HCT116 (cell line): ENCODE data around the gene TAS2R60. TPM values are rescaled to one million over a fixed set of nuclear protein-coding genes. Genes with fewer than 3 reads are reported as not detected.

Experiments used
- ATAC-seq: fragments of 200-7000 bp; cut with Tn5 transposase; 2 replicates; pipeline ENCODE4 v1.9.1; 2020; ENCODE audit warnings: mild to moderate bottlenecking, moderate library complexity
- BruUV-seq: library from RNA; stranded (reverse); fragments of 400-500 nt; replicated peaks from 2 replicates; lab custom pipeline; 2021; lab: Mats Ljungman, UMichigan
- CTCF ChIA-PET: fragments of 300-600 bp; sonication (Branson Sonifier 250); formaldehyde crosslinking; loops from one replicate; lab custom pipeline; 2021; ENCODE audit warnings: antibody characterized with exemption; lab: Charles Lee
- POLR2A ChIA-PET: fragments of 300-600, 350-600 bp; sonication (Branson Sonifier 250); formaldehyde crosslinking; loops from one replicate; lab custom pipeline; 2021; ENCODE audit warnings: antibody characterized with exemption; lab: Charles Lee
- RAD21 ChIA-PET, 2 experiments: fragments of 300-600 bp; sonication (Branson Sonifier 250); formaldehyde crosslinking; loops; one replicate each; lab custom pipeline; 2023; ENCODE audit warnings: low total read pairs in 2 of 2; ENCODE audit not compliant: uncharacterized antibody in 2 of 2, unreplicated experiment in 2 of 2, low non-redundant PET in 1 of 2; lab: Charles Lee
- DNase-seq: peaks from one replicate; pipeline ENCODE4 v3.0.0-alpha.2; 2010; ENCODE audit warnings: low read depth, low spot score
- H2AFZ ChIP-seq: fragments of 200-600 bp; shearing (Covaris generic), sonication (generic); 2 replicates; pipeline ENCODE4 v1.6.1; 2017; ENCODE audit warnings: low read depth, mixed run types, mixed read lengths, antibody characterized with exemption, low read length; ENCODE audit not compliant: poor library complexity, severe bottlenecking
- H3K27ac ChIP-seq: 2 replicates; pipeline ENCODE4 v1.5.1; 2012; ENCODE audit warnings: low read depth, low read length
- H3K27me3 ChIP-seq: fragments of 200-600 bp; sonication (generic); 2 replicates; pipeline ENCODE4 v1.6.1; 2016; ENCODE audit warnings: mixed run types, low read length, mixed read lengths; ENCODE audit not compliant: insufficient read depth
- H3K36me3 ChIP-seq, 2 experiments: fragments of 200-500 bp in 1 of 2; fragments of 200-600 bp in 1 of 2; sonication (Bioruptor generic) in 1 of 2; sonication (generic) in 1 of 2; 2 replicates each; pipeline versions ENCODE4 v1.5.1 to v1.6.1; 2014 to 2016; ENCODE audit warnings: low read length in 2 of 2, inconsistent platforms in 1 of 2, mixed read lengths in 1 of 2, mixed run types in 1 of 2; ENCODE audit not compliant: insufficient read depth in 2 of 2, control insufficient read depth in 1 of 2
- H3K4me1 ChIP-seq, 2 experiments: fragments of 200-600 bp in 1 of 2; sonication (generic) in 1 of 2; 2 replicates each; pipeline versions ENCODE4 v1.5.1 to v1.6.1; 2012 to 2017; ENCODE audit warnings: low read length in 2 of 2, inconsistent platforms in 1 of 2, mild to moderate bottlenecking in 1 of 2, mixed read lengths in 1 of 2, mixed run types in 1 of 2, moderate library complexity in 1 of 2; ENCODE audit not compliant: insufficient read depth in 2 of 2, control insufficient read depth in 1 of 2
- H3K4me2 ChIP-seq: fragments of 200-600 bp; sonication (generic); 2 replicates; pipeline ENCODE4 v1.6.1; 2017; ENCODE audit warnings: mixed run types, low read length, mixed read lengths
- H3K4me3 ChIP-seq, 2 experiments: fragments of 200-600 bp in 1 of 2; sonication (generic) in 1 of 2; replicated peaks in 1 of 2; 2 replicates each; pipeline ENCODE4 v1.5.1; 2011 to 2016; ENCODE audit warnings: low read length in 2 of 2, control low read depth in 1 of 2, low read depth in 1 of 2, mild to moderate bottlenecking in 1 of 2, mixed read lengths in 1 of 2, mixed run types in 1 of 2
- H3K79me2 ChIP-seq: fragments of 200-600 bp; sonication (generic); 2 replicates; pipeline ENCODE4 v1.6.1; 2017; ENCODE audit warnings: mild to moderate bottlenecking, mixed run types, low read length, moderate library complexity, mixed read lengths; ENCODE audit not compliant: insufficient read depth
- H3K9ac ChIP-seq: fragments of 200-600 bp; sonication (generic); 2 replicates; pipeline ENCODE4 v1.6.1; 2016; ENCODE audit warnings: low read length, mixed read lengths
- H3K9me2 ChIP-seq: fragments of 200-600 bp; sonication (generic), shearing (Covaris generic); 2 replicates; pipeline ENCODE4 v1.6.1; 2017; ENCODE audit warnings: mixed run types, mild to moderate bottlenecking, moderate library complexity; ENCODE audit not compliant: insufficient read depth
- H3K9me3 ChIP-seq, 2 experiments: fragments of 200-500 bp in 1 of 2; fragments of 200-600 bp in 1 of 2; sonication (Bioruptor generic) in 1 of 2; sonication (generic) in 1 of 2; 2 replicates each; pipeline ENCODE4 v1.6.1; 2014 to 2017; ENCODE audit warnings: low read length in 2 of 2, mixed read lengths in 2 of 2, inconsistent platforms in 1 of 2, low read depth in 1 of 2, mild to moderate bottlenecking in 1 of 2, mixed run types in 1 of 2, moderate library complexity in 1 of 2; ENCODE audit not compliant: control insufficient read depth in 1 of 2, insufficient read depth in 1 of 2
- H4K20me1 ChIP-seq: fragments of 200-600 bp; sonication (generic), shearing (Covaris generic); 2 replicates; pipeline ENCODE4 v1.6.1; 2017; ENCODE audit warnings: mixed run types, mild to moderate bottlenecking, moderate library complexity; ENCODE audit not compliant: insufficient read depth
- EGR1 ChIP-seq: IDR thresholded peaks from 2 replicates; pipeline ENCODE4 v1.6.1; 2012; ENCODE audit warnings: low read depth
- EZH2 ChIP-seq: fragments of 200-600 bp; sonication (generic); IDR thresholded peaks from 2 replicates; pipeline ENCODE4 v1.6.1; 2017; ENCODE audit warnings: antibody characterized with exemption, mixed run types
- FOSL1 ChIP-seq: IDR thresholded peaks from 2 replicates; pipeline ENCODE4 v1.6.1; 2012; ENCODE audit warnings: low read depth
- JUND ChIP-seq: IDR thresholded peaks from 2 replicates; pipeline ENCODE4 v1.6.1; 2012
- POLR2AphosphoS5 ChIP-seq: IDR thresholded peaks from 2 replicates; pipeline ENCODE4 v1.6.1; 2011; ENCODE audit warnings: mild to moderate bottlenecking, low read depth, low read length, moderate library complexity
- SIN3A ChIP-seq: IDR thresholded peaks from 2 replicates; pipeline ENCODE4 v1.6.1; 2012; ENCODE audit warnings: low read depth
- SP1 ChIP-seq: IDR thresholded peaks from 2 replicates; pipeline ENCODE4 v1.6.1; 2012; ENCODE audit warnings: low read depth
- SRF ChIP-seq: IDR thresholded peaks from 2 replicates; pipeline ENCODE4 v1.6.1; 2012; ENCODE audit warnings: low read depth
- TCF7L2 ChIP-seq: IDR thresholded peaks from 2 replicates; pipeline ENCODE4 v1.7.0; 2011; ENCODE audit warnings: borderline replicate concordance, inconsistent platforms; ENCODE audit not compliant: insufficient read depth, insufficient read length; ENCODE audit errors: extremely low read depth
- ZNF274 ChIP-seq: fragments of 200-500 bp; sonication (Bioruptor generic); IDR thresholded peaks from 2 replicates; pipeline ENCODE4 v1.6.1; 2014; ENCODE audit warnings: mild to moderate bottlenecking, low read depth, low read length, inconsistent platforms
- intact Hi-C: fragments of 100-400 bp; cut with micrococcal nuclease; formaldehyde crosslinking; loops from 2 replicates; pipeline ENCODE4 v1.10.0; 2022
- total RNA-seq: library from RNA; stranded (reverse); gene quantifications from one replicate; pipeline ENCODE4 v1.2.1, GENCODE V29; 2021; ENCODE audit not compliant: unreplicated experiment
- TF ChIP-seq, protein P1 (sequence below): IDR thresholded peaks from 2 replicates; pipeline ENCODE4 v1.6.1; 2011; ENCODE audit warnings: mild to moderate bottlenecking, low read length, moderate library complexity; ENCODE audit not compliant: insufficient replicate concordance; ENCODE audit errors: extremely low read depth
- TF ChIP-seq, protein P2 (sequence below): IDR thresholded peaks from 2 replicates; pipeline ENCODE4 v1.6.1; 2012
- TF ChIP-seq, protein P3 (sequence below): IDR thresholded peaks from 2 replicates; pipeline ENCODE4 v1.6.1; 2012; ENCODE audit warnings: low read depth
- TF ChIP-seq, protein P4 (sequence below), 3 experiments: fragments of 200-600 bp in 1 of 3; sonication (generic) in 1 of 3; IDR thresholded peaks in 2 of 3; conservative IDR thresholded peaks in 1 of 3; 2 replicates each; pipeline ENCODE4 v1.5.1; 2012 to 2017; ENCODE audit warnings: low read depth in 2 of 3, low read length in 2 of 3, antibody characterized with exemption in 1 of 3, borderline replicate concordance in 1 of 3, control low read depth in 1 of 3, mild to moderate bottlenecking in 1 of 3, mixed read lengths in 1 of 3, mixed run types in 1 of 3, moderate library complexity in 1 of 3; ENCODE audit not compliant: insufficient read depth in 1 of 3

TAS2R60 gene
- total RNA-seq, 1 experiment from 2014 or later, result not detected

DNA sequence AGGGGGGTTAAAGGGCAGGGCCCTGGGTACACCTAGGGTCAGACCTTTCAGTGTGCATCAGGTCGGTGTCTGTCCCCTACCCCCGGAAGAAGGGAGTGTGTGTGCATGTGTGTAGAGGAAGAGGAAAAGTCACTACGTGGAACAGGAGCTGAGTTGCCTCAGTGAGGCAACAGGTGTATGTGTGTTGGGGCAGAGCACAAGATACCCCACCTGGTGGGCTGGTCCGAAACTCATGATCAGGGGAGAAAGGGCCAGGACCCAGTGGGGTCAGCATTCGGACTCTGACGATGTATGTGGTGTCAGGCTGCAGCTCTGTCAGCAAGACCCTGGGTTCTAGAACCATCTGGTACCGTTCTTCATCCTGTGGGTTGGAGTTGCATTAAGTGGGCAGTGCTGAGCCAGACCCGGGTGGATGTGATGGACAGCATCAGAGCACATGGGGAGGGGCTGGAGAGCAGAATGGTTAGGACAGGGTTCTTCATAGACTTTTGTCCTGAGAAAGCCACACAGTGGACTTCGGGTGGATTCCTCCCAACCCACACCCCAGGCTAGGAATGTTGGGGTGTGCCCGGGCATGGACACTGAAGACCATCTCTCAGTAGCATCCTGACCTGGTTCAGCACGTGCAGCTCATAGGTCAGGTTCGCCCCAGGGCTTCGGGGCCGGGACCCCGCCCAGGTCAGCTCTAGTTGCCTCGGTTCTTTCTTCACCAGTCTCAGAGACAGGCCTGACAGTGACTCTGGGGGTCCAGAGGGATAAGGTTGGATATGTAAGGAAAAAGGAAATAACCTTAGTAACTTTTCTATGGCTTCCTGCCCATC lies 45.3 kb upstream of the TAS2R60 start (continued):
- TF ChIP-seq TCF7L2, result no peak
- TF ChIP-seq EGR1, result no peak
- no peak for TF ChIP-seq FOSL1
- TF ChIP-seq, protein P1, sequence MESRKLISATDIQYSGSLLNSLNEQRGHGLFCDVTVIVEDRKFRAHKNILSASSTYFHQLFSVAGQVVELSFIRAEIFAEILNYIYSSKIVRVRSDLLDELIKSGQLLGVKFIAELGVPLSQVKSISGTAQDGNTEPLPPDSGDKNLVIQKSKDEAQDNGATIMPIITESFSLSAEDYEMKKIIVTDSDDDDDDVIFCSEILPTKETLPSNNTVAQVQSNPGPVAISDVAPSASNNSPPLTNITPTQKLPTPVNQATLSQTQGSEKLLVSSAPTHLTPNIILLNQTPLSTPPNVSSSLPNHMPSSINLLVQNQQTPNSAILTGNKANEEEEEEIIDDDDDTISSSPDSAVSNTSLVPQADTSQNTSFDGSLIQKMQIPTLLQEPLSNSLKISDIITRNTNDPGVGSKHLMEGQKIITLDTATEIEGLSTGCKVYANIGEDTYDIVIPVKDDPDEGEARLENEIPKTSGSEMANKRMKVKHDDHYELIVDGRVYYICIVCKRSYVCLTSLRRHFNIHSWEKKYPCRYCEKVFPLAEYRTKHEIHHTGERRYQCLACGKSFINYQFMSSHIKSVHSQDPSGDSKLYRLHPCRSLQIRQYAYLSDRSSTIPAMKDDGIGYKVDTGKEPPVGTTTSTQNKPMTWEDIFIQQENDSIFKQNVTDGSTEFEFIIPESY, result no peak
- TF ChIP-seq ZNF274, result no peak
- TF ChIP-seq, protein P2, sequence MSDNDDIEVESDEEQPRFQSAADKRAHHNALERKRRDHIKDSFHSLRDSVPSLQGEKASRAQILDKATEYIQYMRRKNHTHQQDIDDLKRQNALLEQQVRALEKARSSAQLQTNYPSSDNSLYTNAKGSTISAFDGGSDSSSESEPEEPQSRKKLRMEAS, result no peak
- no peak for TF ChIP-seq SP1

DNA sequence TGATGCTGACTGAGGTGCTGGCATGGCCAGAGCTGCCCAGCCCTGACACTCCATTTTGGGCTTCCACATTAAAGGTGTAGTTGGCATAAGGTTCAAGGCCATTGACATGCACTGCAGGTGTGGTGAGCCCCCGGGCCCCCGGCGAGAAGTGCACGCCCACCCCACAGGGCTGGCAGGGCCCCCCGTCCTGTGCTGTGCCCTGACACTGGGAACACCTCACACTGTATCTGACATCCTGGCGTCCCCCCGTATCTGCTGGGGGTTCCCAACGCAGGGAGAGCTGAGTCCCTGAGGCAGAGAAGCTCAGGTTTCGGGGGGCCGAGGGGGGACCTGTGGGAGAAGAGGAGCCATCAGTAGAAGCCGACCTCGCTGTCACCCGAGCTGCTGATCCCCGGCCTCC lies 44.6 kb upstream of the TAS2R60 start:
- H3K4me1 ChIP-seq, result no peaks in the 10 kb centered on the region
- peaks cover 0 to 6% of the 10 kb centered on the region in 2 experiments; a peak in 2 of 4 replicates for H3K36me3 ChIP-seq
- no peaks in the 10 kb centered on the region for H3K79me2 ChIP-seq
- no peaks in the 10 kb centered on the region for H3K9me2 ChIP-seq
- BruUV-seq, result no TSS peak
- ATAC-seq (no peak), DNase-seq (no peak)
- H4K20me1 ChIP-seq, result no peaks in the 10 kb centered on the region
- ChIA-PET POLR2A (no interaction called here), CTCF (no interaction called here), RAD21 (no interaction called here)
- H3K27ac ChIP-seq, result no peak overlapping the region
- no peak overlapping the region for H3K4me2 ChIP-seq
- no peak overlapping the region for H2AFZ ChIP-seq
- no peak overlapping the region for H3K4me3 ChIP-seq
- no peaks in the 10 kb centered on the region for H3K27me3 ChIP-seq
- intact Hi-C loops, result no loop called here
- no peak overlapping the region for H3K9ac ChIP-seq
- no peaks in the 10 kb centered on the region for H3K9me3 ChIP-seq
- TF ChIP-seq, protein P3, sequence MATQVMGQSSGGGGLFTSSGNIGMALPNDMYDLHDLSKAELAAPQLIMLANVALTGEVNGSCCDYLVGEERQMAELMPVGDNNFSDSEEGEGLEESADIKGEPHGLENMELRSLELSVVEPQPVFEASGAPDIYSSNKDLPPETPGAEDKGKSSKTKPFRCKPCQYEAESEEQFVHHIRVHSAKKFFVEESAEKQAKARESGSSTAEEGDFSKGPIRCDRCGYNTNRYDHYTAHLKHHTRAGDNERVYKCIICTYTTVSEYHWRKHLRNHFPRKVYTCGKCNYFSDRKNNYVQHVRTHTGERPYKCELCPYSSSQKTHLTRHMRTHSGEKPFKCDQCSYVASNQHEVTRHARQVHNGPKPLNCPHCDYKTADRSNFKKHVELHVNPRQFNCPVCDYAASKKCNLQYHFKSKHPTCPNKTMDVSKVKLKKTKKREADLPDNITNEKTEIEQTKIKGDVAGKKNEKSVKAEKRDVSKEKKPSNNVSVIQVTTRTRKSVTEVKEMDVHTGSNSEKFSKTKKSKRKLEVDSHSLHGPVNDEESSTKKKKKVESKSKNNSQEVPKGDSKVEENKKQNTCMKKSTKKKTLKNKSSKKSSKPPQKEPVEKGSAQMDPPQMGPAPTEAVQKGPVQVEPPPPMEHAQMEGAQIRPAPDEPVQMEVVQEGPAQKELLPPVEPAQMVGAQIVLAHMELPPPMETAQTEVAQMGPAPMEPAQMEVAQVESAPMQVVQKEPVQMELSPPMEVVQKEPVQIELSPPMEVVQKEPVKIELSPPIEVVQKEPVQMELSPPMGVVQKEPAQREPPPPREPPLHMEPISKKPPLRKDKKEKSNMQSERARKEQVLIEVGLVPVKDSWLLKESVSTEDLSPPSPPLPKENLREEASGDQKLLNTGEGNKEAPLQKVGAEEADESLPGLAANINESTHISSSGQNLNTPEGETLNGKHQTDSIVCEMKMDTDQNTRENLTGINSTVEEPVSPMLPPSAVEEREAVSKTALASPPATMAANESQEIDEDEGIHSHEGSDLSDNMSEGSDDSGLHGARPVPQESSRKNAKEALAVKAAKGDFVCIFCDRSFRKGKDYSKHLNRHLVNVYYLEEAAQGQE, result no peak
- TF ChIP-seq, protein P4, sequence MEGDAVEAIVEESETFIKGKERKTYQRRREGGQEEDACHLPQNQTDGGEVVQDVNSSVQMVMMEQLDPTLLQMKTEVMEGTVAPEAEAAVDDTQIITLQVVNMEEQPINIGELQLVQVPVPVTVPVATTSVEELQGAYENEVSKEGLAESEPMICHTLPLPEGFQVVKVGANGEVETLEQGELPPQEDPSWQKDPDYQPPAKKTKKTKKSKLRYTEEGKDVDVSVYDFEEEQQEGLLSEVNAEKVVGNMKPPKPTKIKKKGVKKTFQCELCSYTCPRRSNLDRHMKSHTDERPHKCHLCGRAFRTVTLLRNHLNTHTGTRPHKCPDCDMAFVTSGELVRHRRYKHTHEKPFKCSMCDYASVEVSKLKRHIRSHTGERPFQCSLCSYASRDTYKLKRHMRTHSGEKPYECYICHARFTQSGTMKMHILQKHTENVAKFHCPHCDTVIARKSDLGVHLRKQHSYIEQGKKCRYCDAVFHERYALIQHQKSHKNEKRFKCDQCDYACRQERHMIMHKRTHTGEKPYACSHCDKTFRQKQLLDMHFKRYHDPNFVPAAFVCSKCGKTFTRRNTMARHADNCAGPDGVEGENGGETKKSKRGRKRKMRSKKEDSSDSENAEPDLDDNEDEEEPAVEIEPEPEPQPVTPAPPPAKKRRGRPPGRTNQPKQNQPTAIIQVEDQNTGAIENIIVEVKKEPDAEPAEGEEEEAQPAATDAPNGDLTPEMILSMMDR (IDR thresholded peaks at IDR 0.05 in 2 of 3, conservative IDR thresholded peaks at IDR 0.05 in 1 of 3; ENCODE audit: borderline replicate concordance in 1 of 3, insufficient read depth in 1 of 3, low read depth in 2 of 3, low read length in 2 of 3), result no peak
- TF ChIP-seq SIN3A, result no peak
- no peak for TF ChIP-seq SP1
- no peak for TF ChIP-seq FOSL1
- no peak for TF ChIP-seq JUND
- no peak for TF ChIP-seq SRF
- no peak for TF ChIP-seq EZH2
- TF ChIP-seq POLR2AphosphoS5, result no peak
- TF ChIP-seq, protein P1, result no peak
